Suprapubic skin (tissue), 4 donors: Measurements from ENCODE around the gene TSPAN17.

Experiments used
- CTCF ChIP-seq, 2 donors: fragments of 200-600 bp in 1 of 2; fragments of 450-650 bp in 1 of 2; sonication (generic) in 1 of 2; IDR thresholded peaks; one replicate each; pipeline ENCODE4 v1.5.1; 2016 to 2019; ENCODE audit warnings: antibody characterized with exemption in 2 of 2, mild to moderate bottlenecking in 1 of 2, moderate library complexity in 1 of 2
- EP300 ChIP-seq: sonication (generic); formaldehyde crosslinking; IDR thresholded peaks from one replicate; pipeline ENCODE4 v1.6.1; 2017; ENCODE audit warnings: antibody characterized with exemption
- POLR2AphosphoS5 ChIP-seq, 3 donors: sonication (generic); formaldehyde crosslinking; IDR thresholded peaks; one replicate each; pipeline ENCODE4 v1.6.1; 2017; ENCODE audit warnings: antibody characterized with exemption in 3 of 3

GRCh38 chr5:176694631-176695030 is 47.3 kb downstream of the TSPAN17 start:
- TF ChIP-seq CTCF (IDR thresholded peaks at IDR 0.05) (no peak), EP300 (no peak), POLR2AphosphoS5 (IDR thresholded peaks at IDR 0.05) (no peak)
